ENCODE measurements around the gene PLEKHF1.

PLEKHF1 gene

DNA sequence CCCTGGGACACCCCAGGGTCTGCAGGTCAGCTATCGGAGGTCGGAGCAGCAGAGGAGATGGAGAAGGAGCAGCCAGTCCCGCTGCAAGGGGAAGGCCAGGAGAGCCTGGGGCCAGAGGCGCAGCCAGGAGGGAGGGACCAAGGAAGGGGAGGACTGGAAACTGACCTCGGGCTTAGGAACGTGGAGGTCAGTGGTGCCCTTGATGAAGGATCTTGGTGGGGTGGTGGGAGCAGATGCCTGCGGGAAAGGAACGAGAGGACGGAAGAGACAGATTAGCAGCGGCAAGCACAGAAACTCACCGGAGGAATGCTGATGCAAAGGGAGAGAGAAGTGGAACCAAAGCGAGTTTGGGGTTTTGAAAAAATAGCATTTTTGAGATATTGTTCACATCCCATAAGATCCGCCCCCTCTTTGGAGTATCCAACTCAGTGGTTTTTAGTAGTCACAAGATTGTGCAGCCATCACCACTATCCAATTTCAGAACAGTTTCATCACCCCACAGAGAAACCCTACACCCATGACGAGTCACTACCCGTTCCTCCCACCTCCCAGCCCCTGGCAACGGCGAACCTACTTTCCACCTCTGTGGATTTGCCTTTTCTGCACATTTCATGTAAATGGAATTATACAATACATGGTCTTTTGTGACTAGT, 22.1 kb downstream of the PLEKHF1 start:
- TF ChIP-seq, protein P1, sequence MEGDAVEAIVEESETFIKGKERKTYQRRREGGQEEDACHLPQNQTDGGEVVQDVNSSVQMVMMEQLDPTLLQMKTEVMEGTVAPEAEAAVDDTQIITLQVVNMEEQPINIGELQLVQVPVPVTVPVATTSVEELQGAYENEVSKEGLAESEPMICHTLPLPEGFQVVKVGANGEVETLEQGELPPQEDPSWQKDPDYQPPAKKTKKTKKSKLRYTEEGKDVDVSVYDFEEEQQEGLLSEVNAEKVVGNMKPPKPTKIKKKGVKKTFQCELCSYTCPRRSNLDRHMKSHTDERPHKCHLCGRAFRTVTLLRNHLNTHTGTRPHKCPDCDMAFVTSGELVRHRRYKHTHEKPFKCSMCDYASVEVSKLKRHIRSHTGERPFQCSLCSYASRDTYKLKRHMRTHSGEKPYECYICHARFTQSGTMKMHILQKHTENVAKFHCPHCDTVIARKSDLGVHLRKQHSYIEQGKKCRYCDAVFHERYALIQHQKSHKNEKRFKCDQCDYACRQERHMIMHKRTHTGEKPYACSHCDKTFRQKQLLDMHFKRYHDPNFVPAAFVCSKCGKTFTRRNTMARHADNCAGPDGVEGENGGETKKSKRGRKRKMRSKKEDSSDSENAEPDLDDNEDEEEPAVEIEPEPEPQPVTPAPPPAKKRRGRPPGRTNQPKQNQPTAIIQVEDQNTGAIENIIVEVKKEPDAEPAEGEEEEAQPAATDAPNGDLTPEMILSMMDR (IDR thresholded peaks at IDR 0.05): no peak

DNA sequence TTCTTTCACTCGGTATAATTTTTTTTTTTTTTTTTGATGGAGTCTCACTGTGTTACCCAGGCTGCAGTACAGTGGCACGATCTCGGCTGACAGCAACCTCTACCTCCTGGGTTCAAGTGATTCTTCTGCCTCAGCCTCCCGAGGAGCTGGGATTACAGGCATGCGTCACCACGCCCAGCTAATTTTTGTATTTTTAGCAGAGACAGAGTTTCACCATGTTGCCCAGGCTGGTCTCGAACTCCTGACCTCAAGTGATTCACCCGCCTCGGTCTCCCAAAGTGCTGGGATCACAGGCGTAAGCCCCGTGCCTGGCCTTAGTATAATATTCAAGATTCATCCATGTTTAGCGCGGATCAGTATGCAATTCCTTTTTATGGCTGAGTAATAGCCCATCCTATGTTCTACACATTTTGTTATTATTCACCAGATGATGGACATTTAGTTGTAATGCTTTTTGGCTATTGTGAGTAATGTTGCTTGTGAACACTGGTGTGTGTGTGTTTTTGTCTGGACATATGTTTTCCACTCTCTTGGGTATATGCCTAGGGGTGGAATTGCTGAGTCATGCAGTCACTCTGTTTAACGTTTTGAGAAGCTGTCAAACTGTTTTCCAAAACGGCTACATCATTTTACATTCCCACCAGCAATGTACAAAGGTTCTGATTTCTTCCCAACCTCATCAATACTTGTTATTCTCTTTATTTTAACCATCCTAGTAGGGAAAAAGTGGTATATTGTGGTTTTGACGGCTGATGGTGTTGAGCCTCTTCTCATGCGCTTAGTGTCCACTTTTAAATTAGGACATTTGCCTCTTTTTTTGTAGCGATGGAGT, 22.9 kb downstream of the PLEKHF1 start:
- TF ChIP-seq, protein P1 (IDR thresholded peaks at IDR 0.05): no peak

DNA sequence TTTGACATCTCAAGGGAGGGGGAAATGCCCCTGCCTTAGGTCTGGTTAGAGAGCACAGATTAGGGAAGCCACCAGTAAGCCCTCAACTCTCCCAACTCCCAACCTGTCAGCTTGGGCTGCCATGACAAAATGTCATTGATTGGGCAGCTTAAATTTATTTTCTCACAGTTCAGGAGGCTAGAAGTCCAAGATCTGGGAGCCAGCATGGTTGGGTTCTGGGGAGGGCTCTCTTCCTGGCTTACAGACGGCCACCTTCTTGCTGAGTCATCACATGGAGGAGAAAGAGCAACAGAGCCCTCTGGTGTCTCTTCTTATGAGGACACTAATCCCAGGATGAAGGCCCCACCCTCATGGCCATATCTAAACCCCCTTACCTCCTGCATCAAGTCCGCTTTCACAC, 25.6 kb downstream of the PLEKHF1 start:
- TF ChIP-seq, protein P1 (IDR thresholded peaks at IDR 0.05): peak; percentile 44; the same call in 1 of the 2 replicates

DNA sequence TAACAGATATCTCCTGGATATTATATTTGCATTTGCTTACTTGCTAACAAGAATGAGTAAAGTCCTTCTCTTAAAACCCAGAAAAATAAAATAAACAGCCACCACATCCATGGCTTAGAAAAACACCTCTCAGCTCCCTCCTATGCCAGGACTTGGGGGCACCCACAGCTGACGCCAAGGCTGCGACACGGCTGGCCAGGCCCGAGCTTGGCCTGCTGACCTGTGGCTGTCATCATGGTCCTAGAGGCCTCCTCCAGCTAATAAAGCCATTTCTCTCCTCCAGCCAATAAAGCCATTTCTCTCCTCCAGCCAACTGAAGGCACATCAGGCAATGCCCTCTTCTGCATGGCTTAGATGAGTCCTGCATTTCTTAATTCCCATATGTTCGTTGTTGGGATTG, 28.9 kb downstream of the PLEKHF1 start:
- TF ChIP-seq, protein P1 (IDR thresholded peaks at IDR 0.05): no peak

DNA sequence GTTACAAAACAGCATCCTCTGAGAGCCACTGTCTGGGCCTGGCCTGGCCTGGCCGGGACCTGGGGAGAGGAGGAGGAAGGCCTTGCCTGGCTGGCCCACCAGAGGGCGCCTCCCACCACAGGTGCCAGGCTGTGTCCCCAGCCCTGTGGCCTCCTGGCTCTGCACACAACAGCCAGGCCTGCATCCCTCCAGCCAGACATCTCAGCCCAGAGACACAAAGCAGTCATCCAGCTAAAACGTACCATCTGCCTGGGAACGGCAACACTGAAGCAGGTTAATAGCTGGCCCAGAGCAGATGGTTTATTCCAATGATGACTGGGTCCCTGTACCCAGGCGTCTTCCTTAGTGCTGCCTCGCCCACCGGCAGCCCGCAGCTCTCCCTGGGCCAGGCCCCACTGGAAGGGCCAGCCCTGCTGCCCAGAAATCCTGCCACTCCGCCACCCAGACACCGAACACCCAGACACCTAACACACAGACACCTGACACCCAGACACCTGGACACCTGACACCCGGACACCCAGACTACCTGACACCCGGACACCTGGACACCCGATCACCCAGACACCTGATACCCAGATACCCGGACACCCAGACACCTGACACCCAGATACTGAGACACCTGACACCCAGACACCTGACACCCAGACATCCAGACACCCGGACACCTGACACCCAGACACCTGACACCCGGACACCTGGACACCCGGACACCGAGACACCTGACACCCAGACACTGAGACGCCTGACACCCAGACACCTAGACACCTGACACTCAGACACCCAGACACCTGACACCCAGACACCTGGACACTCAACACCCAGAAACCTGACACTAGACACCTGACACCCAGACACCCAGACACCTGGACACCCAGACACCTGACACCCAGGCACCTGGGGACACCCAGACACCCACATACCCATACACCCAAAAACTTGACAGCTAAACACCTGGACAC, 29.7 kb downstream of the PLEKHF1 start:
- TF ChIP-seq, protein P1 (IDR thresholded peaks at IDR 0.05): peak; percentile 88

DNA sequence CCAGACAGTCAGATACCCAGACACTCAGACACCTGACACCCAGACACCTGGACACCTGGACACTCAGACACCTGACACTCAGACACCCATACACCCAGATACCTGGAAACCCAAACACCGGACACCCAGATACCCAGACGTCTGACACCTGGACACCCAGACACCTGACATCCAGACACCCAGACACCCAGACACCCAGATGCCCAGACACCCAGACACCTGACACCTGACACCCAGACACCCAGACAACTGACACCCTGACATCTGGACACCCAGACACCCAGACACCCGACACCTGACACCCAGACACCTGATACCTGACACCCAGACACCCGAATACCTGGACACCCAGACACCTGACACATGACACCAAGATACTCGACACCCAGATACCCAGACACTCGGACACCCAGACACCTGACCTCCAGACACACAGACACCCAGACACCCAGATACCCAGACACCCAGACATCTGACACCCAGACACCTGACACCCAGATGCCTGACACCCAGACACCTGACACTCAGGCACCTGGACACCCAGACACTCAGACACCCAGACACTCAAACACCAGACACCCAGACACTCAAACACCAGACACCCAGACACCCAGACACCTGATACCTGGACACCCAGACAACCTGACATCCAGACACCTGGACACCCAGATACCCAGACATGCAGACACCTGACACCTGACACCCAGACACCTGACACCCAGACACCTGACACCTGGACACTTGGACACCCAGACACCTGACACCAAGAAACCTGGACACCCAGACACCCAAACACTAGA, 30.7 kb downstream of the PLEKHF1 start:
- TF ChIP-seq, protein P1 (IDR thresholded peaks at IDR 0.05): no peak

DNA sequence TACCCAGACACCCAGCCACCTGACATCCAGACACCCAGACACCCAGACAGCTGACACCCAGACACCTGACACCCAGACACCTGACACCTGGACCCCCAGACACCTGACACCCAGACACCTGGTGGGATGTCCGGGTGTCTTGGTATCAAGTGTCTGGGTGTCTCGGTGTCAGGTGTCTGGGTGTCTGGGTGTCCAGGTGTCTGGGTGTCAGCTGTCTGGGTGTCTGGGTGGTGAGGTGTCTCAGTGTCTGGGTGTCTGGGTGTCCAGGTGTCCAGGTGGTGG, 31.2 kb downstream of the PLEKHF1 start:
- TF ChIP-seq, protein P1 (IDR thresholded peaks at IDR 0.05): no peak
